HepG2 (cell line): ENCODE measurements around the gene ZPR1. TPM values are rescaled to one million over a fixed set of nuclear protein-coding genes. Genes with fewer than 3 reads are reported as not detected.

Source experiments
- ARHGAP35 ChIP-seq: sonication (generic); formaldehyde crosslinking; IDR thresholded peaks from 2 replicates; pipeline ENCODE4 v1.9.0; 2022; ENCODE audit warnings: mild to moderate bottlenecking, inconsistent platforms, moderate library complexity, missing genetic modification reagents, borderline replicate concordance
- BCL6 ChIP-seq: IDR thresholded peaks from 2 replicates; pipeline ENCODE4 v1.6.1; 2016; ENCODE audit warnings: missing genetic modification reagents, missing compliant biosample characterization
- CREM ChIP-seq, 2 experiments: sonication (generic) in 1 of 2; formaldehyde crosslinking in 1 of 2; IDR thresholded peaks; 2 replicates each; pipeline versions ENCODE4 v1.4.0 to v1.6.1; 2016 to 2020; ENCODE audit warnings: antibody characterized with exemption in 1 of 2, mild to moderate bottlenecking in 1 of 2, missing genetic modification reagents in 1 of 2
- HOXA7 ChIP-seq: sonication (generic); formaldehyde crosslinking; IDR thresholded peaks from 2 replicates; pipeline ENCODE4 v1.8.1; 2022; ENCODE audit warnings: mild to moderate bottlenecking, missing genetic modification reagents, moderate library complexity
- HOXA9 ChIP-seq: sonication (generic); formaldehyde crosslinking; IDR thresholded peaks from 2 replicates; pipeline ENCODE4 v1.8.1; 2022; ENCODE audit warnings: missing genetic modification reagents, mild to moderate bottlenecking, moderate library complexity, borderline replicate concordance
- IKZF4 ChIP-seq: sonication (generic); formaldehyde crosslinking; IDR thresholded peaks from 2 replicates; pipeline ENCODE4 v1.5.1; 2020; ENCODE audit warnings: borderline replicate concordance, mild to moderate bottlenecking, low read depth, missing genetic modification reagents; ENCODE audit errors: not compliant biosample characterization
- KLF13 ChIP-seq: sonication (generic); formaldehyde crosslinking; IDR thresholded peaks from 2 replicates; pipeline ENCODE4 v1.4.0; 2020; ENCODE audit warnings: mild to moderate bottlenecking, missing genetic modification reagents
- MYPOP ChIP-seq: sonication (generic); formaldehyde crosslinking; IDR thresholded peaks from 2 replicates; pipeline ENCODE4 v1.8.1; 2023; ENCODE audit warnings: mild to moderate bottlenecking, moderate library complexity, missing genetic modification reagents
- NFIC ChIP-seq: IDR thresholded peaks from 2 replicates; pipeline ENCODE4 v1.6.1; 2012; ENCODE audit warnings: mild to moderate bottlenecking, low read length, inconsistent platforms
- PAX8 ChIP-seq: sonication (generic); formaldehyde crosslinking; IDR thresholded peaks from 2 replicates; pipeline ENCODE4 v1.8.0; 2022; ENCODE audit warnings: mild to moderate bottlenecking, missing genetic modification reagents, borderline replicate concordance
- PLRG1 ChIP-seq: fragments of 450-650 bp; conservative IDR thresholded peaks from 2 replicates; pipeline ENCODE4 v1.6.1; 2016
- RBM22 ChIP-seq: fragments of 200-400 bp; formaldehyde crosslinking; optimal IDR thresholded peaks from 2 replicates; pipeline ENCODE3; 2017; ENCODE audit warnings: mild to moderate bottlenecking, low read length, moderate library complexity
- RCOR2 ChIP-seq: IDR thresholded peaks from 2 replicates; pipeline ENCODE4 v1.6.1; 2016; ENCODE audit warnings: missing biosample characterization, missing genetic modification reagents
- SAP130 ChIP-seq: IDR thresholded peaks from 2 replicates; pipeline ENCODE4 v1.6.1; 2016; ENCODE audit warnings: low read depth
- SMAD9 ChIP-seq: sonication (generic); formaldehyde crosslinking; IDR thresholded peaks from 2 replicates; pipeline ENCODE4 v1.5.1; 2020; ENCODE audit warnings: mild to moderate bottlenecking, missing genetic modification reagents
- SSRP1 ChIP-seq: IDR thresholded peaks from 2 replicates; pipeline ENCODE4 v1.6.1; 2016; ENCODE audit warnings: control low read depth
- TAF1 ChIP-seq: sonication (generic); formaldehyde crosslinking; IDR thresholded peaks from 2 replicates; pipeline ENCODE4 v1.4.0; 2020; ENCODE audit warnings: missing genetic modification reagents
- TFDP2 ChIP-seq: sonication (generic); formaldehyde crosslinking; IDR thresholded peaks from 2 replicates; pipeline ENCODE4 v1.4.0; 2020; ENCODE audit warnings: missing genetic modification reagents
- THAP9 ChIP-seq: sonication (generic); formaldehyde crosslinking; IDR thresholded peaks from 2 replicates; pipeline ENCODE4; 2020; ENCODE audit warnings: missing genetic modification reagents, mild to moderate bottlenecking, borderline replicate concordance
- TOE1 ChIP-seq: sonication (generic); formaldehyde crosslinking; IDR thresholded peaks from 2 replicates; pipeline ENCODE4 v1.4.0; 2020; ENCODE audit warnings: mild to moderate bottlenecking, missing genetic modification reagents
- ZC3H4 ChIP-seq: sonication (generic); formaldehyde crosslinking; IDR thresholded peaks from 2 replicates; pipeline ENCODE4 v1.4.0; 2020; ENCODE audit warnings: missing genetic modification reagents, borderline replicate concordance
- ZNF432 ChIP-seq: sonication (generic); formaldehyde crosslinking; IDR thresholded peaks from 2 replicates; pipeline ENCODE4 v1.5.0; 2020; ENCODE audit warnings: missing genetic modification reagents, mild to moderate bottlenecking, borderline replicate concordance
- ZNF570 ChIP-seq: sonication (generic); formaldehyde crosslinking; IDR thresholded peaks from 2 replicates; pipeline ENCODE4 v1.4.0; 2020; ENCODE audit warnings: mild to moderate bottlenecking, missing genetic modification reagents, borderline replicate concordance
- polyA plus RNA-seq, 8 experiments: library from polyadenylated mRNA; depleted of rRNA in 3 of 8; stranded (reverse) in 7 of 8; unstranded in 1 of 8; fragments of >200 nt; fragmentation: Illumina TruSeq in 4 of 8; extraction: Trizol in 4 of 8; gene quantifications; 2 replicates each; pipeline versions ENCODE4 v1.2.1 to v1.2.3, GENCODE V29; 2011 to 2016; ENCODE audit warnings: low read depth in 4 of 8, missing spikeins in 1 of 8, mixed read lengths in 1 of 8; ENCODE audit not compliant: insufficient read depth in 1 of 8
- total RNA-seq, 5 experiments: library from RNA; depleted of rRNA; stranded (reverse); fragments of >200 nt; fragmentation: Illumina TruSeq; extraction: Trizol; gene quantifications; 2 replicates each; pipeline ENCODE4 v1.2.3, GENCODE V29; 2016; ENCODE audit warnings: low read depth in 1 of 5

ZPR1 gene
- total and polyA plus RNA-seq, 2 of the 13 experiments (the other 11 are each of a cell fraction or from before 2014, with no cell fraction given): 40.0 to 79.3 TPM

- TF ChIP-seq MYPOP (peak; percentile 69), BCL6 (CRISPR knock-in tag) (0 out of 2 replicates have a peak, but pooled peaks have one; percentile 6), SSRP1 (CRISPR knock-in tag) (no peak), RCOR2 (no peak), IKZF4 (peak; percentile 53), TAF1 (peak; percentile 61), SMAD9 (no peak), ZC3H4 (CRISPR knock-in tag) (no peak), THAP9 (CRISPR knock-in tag) (peak; percentile 87; the same call in 1 of the 2 replicates), RBM22 (peak; percentile 64), ZNF570 (no peak), HOXA7 (no peak), TFDP2 (CRISPR knock-in tag) (peak; percentile 30; the same call in 1 of the 2 replicates), PAX8 (CRISPR knock-in tag) (no peak), SAP130 (CRISPR knock-in tag) (peak; percentile 95), ZNF432 (CRISPR knock-in tag) (no peak), CREM (IDR thresholded peaks at IDR 0.05) (peak; percentile 85), CREM (CRISPR knock-in tag; IDR thresholded peaks at IDR 0.05) (no peak), PLRG1 (no peak), TOE1 (CRISPR knock-in tag) (no peak), KLF13 (CRISPR knock-in tag) (no peak), ARHGAP35 (CRISPR knock-in tag) (peak; percentile 69; the same call in 1 of the 2 replicates), NFIC (no peak), HOXA9 (CRISPR knock-in tag) (no peak)
Measured at GRCh38 chr11:116787786-116788486, at the start of gene ZPR1 (continued).
